ENCODE data around the gene MED29. TPM values are rescaled to one million over a fixed set of nuclear protein-coding genes. Genes with fewer than 3 reads are reported as not detected.

The MED29 gene
- total and polyA plus RNA-seq, 2 of the 13 experiments (the other 11 are each of a cell fraction or from before 2014, with no cell fraction given): 14.0 to 19.7 TPM

GRCh38 chr19:39410017-39410830, 19.0 kb downstream of the MED29 start (continued):
- TF ChIP-seq ZKSCAN1 (IDR thresholded peaks at IDR 0.05; ENCODE audit: low read length): no peak
- TF ChIP-seq ZNF33A (CRISPR knock-in tag; IDR thresholded peaks at IDR 0.05; ENCODE audit: borderline replicate concordance): no peak
- 0 out of 2 replicates have a peak, but pooled peaks have one; percentile 41 for TF ChIP-seq ZNF563 (CRISPR knock-in tag; IDR thresholded peaks at IDR 0.05)
- no peak; the same call in 1 of the 2 replicates for TF ChIP-seq ZNF501 (CRISPR knock-in tag; IDR thresholded peaks at IDR 0.05)
- no peak for TF ChIP-seq ZXDC (CRISPR knock-in tag; IDR thresholded peaks at IDR 0.05)
- no peak for TF ChIP-seq ZNF503 (CRISPR knock-in tag; IDR thresholded peaks at IDR 0.05)
- no peak for TF ChIP-seq CBX5 (CRISPR knock-in tag; IDR thresholded peaks at IDR 0.05; ENCODE audit: borderline replicate concordance)
- no peak for TF ChIP-seq HCFC1 (IDR thresholded peaks at IDR 0.05; ENCODE audit: low read depth, low read length)
- peak; percentile 26; the same call in 1 of the 2 replicates for TF ChIP-seq YEATS2 (CRISPR knock-in tag; IDR thresholded peaks at IDR 0.05; ENCODE audit: borderline replicate concordance)
- no peak for TF ChIP-seq TRIM22 (IDR thresholded peaks at IDR 0.05)
- TF ChIP-seq ZBTB4 (CRISPR knock-in tag; IDR thresholded peaks at IDR 0.05; ENCODE audit: borderline replicate concordance): no peak
- peak; percentile 91 for TF ChIP-seq ZNF687 (CRISPR knock-in tag; IDR thresholded peaks at IDR 0.05)
- no peak for TF ChIP-seq ZNF441 (CRISPR knock-in tag; IDR thresholded peaks at IDR 0.05; ENCODE audit: borderline replicate concordance)
- no peak for TF ChIP-seq ZNF672 (CRISPR knock-in tag; IDR thresholded peaks at IDR 0.05)
- no peak for TF ChIP-seq ZMYM4 (CRISPR knock-in tag; IDR thresholded peaks at IDR 0.05)

All from HepG2 (cell line).